PC-9 (cell line): ENCODE measurements around the gene CD81. TPM values are rescaled to one million over a fixed set of nuclear protein-coding genes. Genes with fewer than 3 reads are reported as not detected.
"Not testable (repeated sequence)": the region's sequence is repeated elsewhere in the genome, so short reads cannot be mapped to it uniquely, and the experiment has no call there.

Experiments
- BruUV-seq: library from RNA; stranded (reverse); fragments of 400-500 nt; replicated peaks from 2 replicates; lab custom pipeline; 2021; lab: Mats Ljungman, UMichigan
- CTCF ChIA-PET: fragments of 300-600 bp; sonication (Branson Sonifier 250); formaldehyde crosslinking; loops from one replicate; lab custom pipeline; 2022; ENCODE audit warnings: antibody characterized with exemption; lab: Charles Lee
- POLR2A ChIA-PET: fragments of 300-600 bp; sonication (Branson Sonifier 250); formaldehyde crosslinking; loops from one replicate; lab custom pipeline; 2022; ENCODE audit warnings: antibody characterized with exemption; ENCODE audit not compliant: unreplicated experiment; lab: Charles Lee
- DNase-seq, 2 experiments: peaks; one replicate each; pipeline versions ENCODE4 v3.0.0 to v3.0.0-alpha.2; 2015 to 2022; ENCODE audit warnings: mixed read lengths in 1 of 2
- H2AFZ ChIP-seq: fragments of 200-600 bp; sonication (generic); 2 replicates; pipeline ENCODE4 v1.8.1; 2017; ENCODE audit warnings: antibody characterized with exemption
- H3F3A ChIP-seq: fragments of 200-600 bp; sonication (generic); 2 replicates; pipeline ENCODE4 v1.8.1; 2017; ENCODE audit warnings: antibody characterized with exemption, mild to moderate bottlenecking, low read depth; ENCODE audit not compliant: insufficient read depth
- H3K27ac ChIP-seq: fragments of 200-600 bp; sonication (generic); 2 replicates; pipeline ENCODE4 v1.6.1; 2016; ENCODE audit warnings: mixed run types
- H3K27me3 ChIP-seq: fragments of 200-600 bp; sonication (generic); 2 replicates; pipeline ENCODE4 v1.6.1; 2016; ENCODE audit warnings: low read depth, mixed run types; ENCODE audit not compliant: insufficient read depth
- H3K36me3 ChIP-seq: fragments of 200-600 bp; sonication (generic); 2 replicates; pipeline ENCODE4 v1.6.1; 2016; ENCODE audit warnings: low read depth, mixed run types
- H3K4me1 ChIP-seq: fragments of 200-600 bp; sonication (generic); replicated peaks from 2 replicates; pipeline ENCODE4 v1.6.1; 2016; ENCODE audit warnings: mixed run types; ENCODE audit not compliant: insufficient read depth
- H3K4me2 ChIP-seq: fragments of 200-600 bp; sonication (generic); 2 replicates; pipeline ENCODE4 v1.6.1; 2017; ENCODE audit warnings: mixed run types
- H3K4me3 ChIP-seq: fragments of 200-600 bp; sonication (generic); 2 replicates; pipeline ENCODE4 v1.6.1; 2016; ENCODE audit warnings: mixed run types
- H3K79me2 ChIP-seq: fragments of 200-600 bp; sonication (generic); 2 replicates; pipeline ENCODE4 v1.6.1; 2017; ENCODE audit warnings: low read depth, mixed run types
- H3K9me2 ChIP-seq: fragments of 200-600 bp; sonication (generic); 2 replicates; pipeline ENCODE4 v1.8.1; 2017; ENCODE audit warnings: mild to moderate bottlenecking; ENCODE audit not compliant: insufficient read depth
- H3K9me3 ChIP-seq: fragments of 200-600 bp; sonication (generic); 2 replicates; pipeline ENCODE4 v1.8.1; 2016; ENCODE audit warnings: low read depth; ENCODE audit not compliant: insufficient read depth
- H4K20me1 ChIP-seq: fragments of 200-600 bp; sonication (generic); 2 replicates; pipeline ENCODE4 v1.8.1; 2017; ENCODE audit not compliant: insufficient read depth
- CTCF ChIP-seq: fragments of 200-600 bp; sonication (generic); conservative IDR thresholded peaks from 2 replicates; pipeline ENCODE4 v1.6.1; 2017; ENCODE audit warnings: mixed run types, antibody characterized with exemption, mild to moderate bottlenecking, moderate library complexity
- EZH2 ChIP-seq: fragments of 200-600 bp; sonication (generic); IDR thresholded peaks from 2 replicates; pipeline ENCODE4 v1.8.0; 2017; ENCODE audit warnings: antibody characterized with exemption, low read depth
- intact Hi-C: fragments of 100-400 bp; cut with micrococcal nuclease; formaldehyde crosslinking; loops from one replicate; pipeline ENCODE4 v1.10.0; 2022; ENCODE audit not compliant: unreplicated experiment
- total RNA-seq: library from RNA; stranded (reverse); gene quantifications from 2 replicates; pipeline ENCODE4 v1.2.3, GENCODE V29; 2021

CD81 gene
- total RNA-seq, 1 experiment from 2014 or later: 180 TPM

- no peak overlapping the region for H3K4me2 ChIP-seq
- no peak overlapping the region for H3K4me3 ChIP-seq
- ChIA-PET CTCF (no interaction called here), POLR2A (no interaction called here)
- no peaks in the 10 kb centered on the region for H3K9me2 ChIP-seq
- no TSS peak for BruUV-seq
- H4K20me1 ChIP-seq: no peaks in the 10 kb centered on the region
- H2AFZ ChIP-seq: no peak overlapping the region
- H3K36me3 ChIP-seq: no peaks in the 10 kb centered on the region
- H3K9me3 ChIP-seq: no peaks in the 10 kb centered on the region
- intact Hi-C loops: no loop called here
- peaks cover 10% of the 10 kb centered on the region; the same call in 1 of the 2 replicates for H3F3A ChIP-seq
- H3K27me3 ChIP-seq: no peaks in the 10 kb centered on the region; the same call in 1 of the 2 replicates
- TF ChIP-seq EZH2 (no peak), CTCF (no peak)
- peaks cover 9% of the 10 kb centered on the region; the same call in 1 of the 2 replicates for H3K4me1 ChIP-seq
- no peak overlapping the region for H3K27ac ChIP-seq
- DNase-seq: no peak
- H3K79me2 ChIP-seq: no peaks in the 10 kb centered on the region
Measured at GRCh38 chr11:2357246-2357645, 19.9 kb upstream of the CD81 start.

- CTCF ChIA-PET: not testable (repeated sequence)
Measured at GRCh38 chr11:2357651-2358050, 19.5 kb upstream of the CD81 start.

GRCh38 chr11:2358754-2359442 is 18.2 kb upstream of the CD81 start:
- no peak overlapping the region for H3K4me2 ChIP-seq
- TF ChIP-seq CTCF (no peak), EZH2 (no peak)
- no peaks in the 10 kb centered on the region for H3K9me3 ChIP-seq
- no peak overlapping the region for H3K4me3 ChIP-seq
- no peak overlapping the region for H3K27ac ChIP-seq
- ChIA-PET CTCF (no interaction called here), POLR2A (no interaction called here)
- H3K4me1 ChIP-seq: peaks cover 9% of the 10 kb centered on the region; the same call in 1 of the 2 replicates
- H3K36me3 ChIP-seq: no peaks in the 10 kb centered on the region
- no peak overlapping the region for H2AFZ ChIP-seq
- no TSS peak for BruUV-seq
- H3F3A ChIP-seq: peaks cover 10% of the 10 kb centered on the region; the same call in 1 of the 2 replicates
- no peaks in the 10 kb centered on the region for H3K9me2 ChIP-seq
- H3K79me2 ChIP-seq: no peaks in the 10 kb centered on the region
- intact Hi-C loops: no loop called here
- H3K27me3 ChIP-seq: peaks cover 3% of the 10 kb centered on the region; the same call in 1 of the 2 replicates
- no peaks in the 10 kb centered on the region for H4K20me1 ChIP-seq
- DNase-seq: no peak

More at GRCh38 chr11:2357651-2358050, 19.5 kb upstream of the CD81 start:
- BruUV-seq, H3K4me1 ChIP-seq, intact Hi-C loops, H3K9me2 ChIP-seq, H3K79me2 ChIP-seq, H3K27ac ChIP-seq, POLR2A ChIA-PET, H4K20me1 ChIP-seq, H3K4me2 ChIP-seq, H3K27me3 ChIP-seq, H3F3A ChIP-seq, DNase-seq, H3K9me3 ChIP-seq, H3K4me3 ChIP-seq, H3K36me3 ChIP-seq, H2AFZ ChIP-seq: not testable (repeated sequence)
